Subcutaneous preadipocyte (primary cell): Measurements from ENCODE around the gene ZNF574. TPM values are rescaled to one million over a fixed set of nuclear protein-coding genes. Genes with fewer than 3 reads are reported as not detected.

Experiments used
- total RNA-seq: library from RNA; depleted of rRNA; stranded (reverse); fragments of >200 nt; gene quantifications from 2 replicates; pipeline ENCODE4 v1.2.3, GENCODE V29; 2012

ZNF574 gene
- total RNA-seq: 16.2 and 24.2 TPM in 2 replicates

GRCh38 chr19:42075616-42076379 lies at the start of gene ZNF574:
ZNF574 (plus strand) TSS chr19:42076166; CDS start chr19:42078607, 2,441 bp downstream.

GRCh38 chr19:42069619-42070351 lies 6.2 kb upstream of the ZNF574 start, which contains the start of gene GRIK5:
GRIK5 (minus strand) TSS chr19:42070206; CDS start chr19:42065770, 4,436 bp downstream.

Other genes starting within 250 kb of the ZNF574 start
- not detected in 2 replicates for gene LYPD4, start 231.5 kb upstream of the ZNF574 start, total RNA-seq
- not detected in 2 replicates for gene DMRTC2, start 231.1 kb upstream of the ZNF574 start, total RNA-seq
- gene RPS19, start 215.9 kb upstream of the ZNF574 start, total RNA-seq: 442 and 1,330 TPM in 2 replicates
- gene CD79A, start 198.9 kb upstream of the ZNF574 start, total RNA-seq: not detected in 2 replicates
- gene ARHGEF1, start 193.0 kb upstream of the ZNF574 start, total RNA-seq: 30.9 and 45.7 TPM in 2 replicates
- gene ERFL, start 147.7 kb upstream of the ZNF574 start, total RNA-seq: under 0.01 TPM in 1 of 2 replicates, not detected in the other
- 75.3 and 170 TPM in 2 replicates for gene RABAC1, start 116.8 kb upstream of the ZNF574 start, total RNA-seq
- under 0.01 TPM in 1 of 2 replicates, not detected in the other for gene ATP1A3, start 81.9 kb upstream of the ZNF574 start, total RNA-seq
- gene GRIK5, start 6.0 kb upstream of the ZNF574 start, total RNA-seq: not detected in 2 replicates
- gene POU2F2, start 56.3 kb downstream of the ZNF574 start, total RNA-seq: 0.37 and 1.4 TPM in 2 replicates
- 11.8 and 17.6 TPM in 2 replicates for gene DEDD2, start 141.5 kb downstream of the ZNF574 start, total RNA-seq
- 14.7 and 19.4 TPM in 2 replicates for gene ZNF526, start 144.1 kb downstream of the ZNF574 start, total RNA-seq
- gene GSK3A, start 166.4 kb downstream of the ZNF574 start, total RNA-seq: 15.4 and 24.6 TPM in 2 replicates
- gene ERF, start 179.0 kb downstream of the ZNF574 start, total RNA-seq: 20.2 and 34.0 TPM in 2 replicates
- 18.4 and 20.1 TPM in 2 replicates for gene CIC, start 193.1 kb downstream of the ZNF574 start, total RNA-seq
- under 0.01 and 0.20 TPM in 2 replicates for gene PRR19, start 226.0 kb downstream of the ZNF574 start, total RNA-seq
- 9.6 and 11.9 TPM in 2 replicates for gene PAFAH1B3, start 226.5 kb downstream of the ZNF574 start, total RNA-seq
- 0.98 TPM in 1 of 2 replicates, not detected in the other for gene TMEM145, start 237.1 kb downstream of the ZNF574 start, total RNA-seq
- 18.4 and 21.5 TPM in 2 replicates for gene MEGF8, start 249.5 kb downstream of the ZNF574 start, total RNA-seq